Skeletal muscle tissue (tissue), 4 donors: ENCODE results near the gene IRGC. TPM values are rescaled to one million over a fixed set of nuclear protein-coding genes. Genes with fewer than 3 reads are reported as not detected.

Source experiments
- H3K27ac ChIP-seq: one replicate; pipeline ENCODE4 v1.7.0; 2013; ENCODE audit warnings: mild to moderate bottlenecking, low read depth, low read length, inconsistent platforms
- H3K27me3 ChIP-seq, 3 donors: one replicate each; pipeline ENCODE4 v1.7.0; 2013; ENCODE audit warnings: low read length in 3 of 3; ENCODE audit not compliant: control insufficient read depth in 3 of 3, insufficient read depth in 3 of 3
- H3K36me3 ChIP-seq, 3 donors: one replicate each; pipeline ENCODE4 v1.7.0; 2013; ENCODE audit warnings: low read length in 3 of 3; ENCODE audit not compliant: control insufficient read depth in 3 of 3, insufficient read depth in 3 of 3
- H3K4me1 ChIP-seq, 3 donors: one replicate each; pipeline ENCODE4 v1.7.0; 2013; ENCODE audit warnings: low read length in 3 of 3, mild to moderate bottlenecking in 3 of 3; ENCODE audit not compliant: control insufficient read depth in 3 of 3, insufficient read depth in 3 of 3
- H3K4me3 ChIP-seq, 3 donors: one replicate each; pipeline ENCODE4 v1.7.0; 2013; ENCODE audit warnings: low read length in 3 of 3
- H3K9ac ChIP-seq, 3 donors: one replicate each; pipeline ENCODE4 v1.7.0; 2013; ENCODE audit warnings: low read length in 3 of 3, mild to moderate bottlenecking in 3 of 3, moderate library complexity in 2 of 3, low read depth in 1 of 3
- H3K9me3 ChIP-seq, 3 donors: one replicate each; pipeline ENCODE4 v1.7.0; 2013; ENCODE audit warnings: low read length in 3 of 3; ENCODE audit not compliant: control insufficient read depth in 3 of 3
- total RNA-seq: library from RNA; depleted of rRNA; stranded (reverse); fragments of >200 nt; gene quantifications from one replicate; pipeline ENCODE4 v1.2.3, GENCODE V29; 2014
- donor health status: Osteomylitis.

The IRGC gene
- total RNA-seq, 1 donor from 2014 or later: not detected

GRCh38 chr19:43735013-43735412 is 19.1 kb downstream of the IRGC start:
- Histone ChIP-seq H3K4me3 (no peak overlapping the region), H3K27me3 (no peaks in the 10 kb centered on the region), H3K36me3 (peaks cover 77 to 84% (median 82%) of the 10 kb centered on the region in 3 donors), H3K4me1 (peaks cover 0 to 4% (median 3%) of the 10 kb centered on the region in 3 donors), H3K9me3 (no peaks in the 10 kb centered on the region), H3K27ac (no peak overlapping the region), H3K9ac (no peak overlapping the region)

GRCh38 chr19:43735957-43736356 is 20.1 kb downstream of the IRGC start:
- Histone ChIP-seq H3K36me3 (peaks cover 80 to 91% (median 89%) of the 10 kb centered on the region in 3 donors), H3K9ac (no peak overlapping the region), H3K9me3 (no peaks in the 10 kb centered on the region), H3K27me3 (no peaks in the 10 kb centered on the region), H3K4me1 (peaks cover 0 to 4% (median 3%) of the 10 kb centered on the region in 3 donors), H3K4me3 (no peak overlapping the region), H3K27ac (no peak overlapping the region)

GRCh38 chr19:43738780-43739211 is 22.9 kb downstream of the IRGC start:
- Histone ChIP-seq H3K9me3 (no peaks in the 10 kb centered on the region), H3K9ac (no peak overlapping the region), H3K36me3 (peaks cover 68 to 81% (median 81%) of the 10 kb centered on the region in 3 donors), H3K27ac (peak overlapping the region; percentile 9), H3K27me3 (no peaks in the 10 kb centered on the region), H3K4me1 (peaks cover 0 to 4% (median 0%) of the 10 kb centered on the region in 3 donors), H3K4me3 (no peak overlapping the region)

- Histone ChIP-seq H3K36me3 (peaks cover 67 to 82% (median 79%) of the 10 kb centered on the region in 3 donors), H3K27ac (peak overlapping the region; percentile 9), H3K9ac (no peak overlapping the region), H3K9me3 (no peaks in the 10 kb centered on the region), H3K4me1 (peaks cover 0 to 4% (median 0%) of the 10 kb centered on the region in 3 donors), H3K4me3 (no peak overlapping the region), H3K27me3 (no peaks in the 10 kb centered on the region)
Measured at GRCh38 chr19:43739439-43740235, 23.8 kb downstream of the IRGC start.

GRCh38 chr19:43741075-43741825 is 25.4 kb downstream of the IRGC start:
- Histone ChIP-seq H3K36me3 (peaks cover 68 to 84% (median 76%) of the 10 kb centered on the region in 3 donors), H3K9ac (no peak overlapping the region), H3K4me1 (peaks cover 0 to 4% (median 2%) of the 10 kb centered on the region in 3 donors), H3K4me3 (no peak overlapping the region), H3K27ac (no peak overlapping the region), H3K9me3 (no peaks in the 10 kb centered on the region), H3K27me3 (no peaks in the 10 kb centered on the region)

- Histone ChIP-seq H3K27me3 (no peaks in the 10 kb centered on the region), H3K9me3 (no peaks in the 10 kb centered on the region), H3K27ac (no peak overlapping the region), H3K4me1 (peaks cover 0 to 4% (median 2%) of the 10 kb centered on the region in 3 donors), H3K36me3 (peaks cover 65 to 84% (median 78%) of the 10 kb centered on the region in 3 donors), H3K9ac (no peak overlapping the region), H3K4me3 (no peak overlapping the region)
Measured at GRCh38 chr19:43743059-43743458, 27.2 kb downstream of the IRGC start.

- no peaks in the 10 kb centered on the region for H3K9me3 ChIP-seq
- no peaks in the 10 kb centered on the region for H3K27me3 ChIP-seq
- H3K4me1 ChIP-seq: peaks cover 0 to 3% (median 0%) of the 10 kb centered on the region in 3 donors
- no peak overlapping the region for H3K27ac ChIP-seq
- no peak overlapping the region for H3K4me3 ChIP-seq
- no peak overlapping the region for H3K9ac ChIP-seq
- H3K36me3 ChIP-seq: peaks cover 56 to 71% (median 61%) of the 10 kb centered on the region in 3 donors
Measured at GRCh38 chr19:43747557-43748204, 31.8 kb downstream of the IRGC start.

GRCh38 chr19:43748205-43748594 is 32.3 kb downstream of the IRGC start:
- H3K27ac ChIP-seq: no peak overlapping the region
- no peaks in the 10 kb centered on the region for H3K27me3 ChIP-seq
- H3K36me3 ChIP-seq: peaks cover 55 to 68% (median 58%) of the 10 kb centered on the region in 3 donors
- H3K9me3 ChIP-seq: no peaks in the 10 kb centered on the region
- H3K4me3 ChIP-seq: no peak overlapping the region
- no peak overlapping the region for H3K9ac ChIP-seq
- H3K4me1 ChIP-seq: peaks cover 3 to 4% (median 3%) of the 10 kb centered on the region in 3 donors

GRCh38 chr19:43748685-43749084 is 32.8 kb downstream of the IRGC start:
- H3K9ac ChIP-seq: no peak overlapping the region
- H3K27me3 ChIP-seq: no peaks in the 10 kb centered on the region
- no peak overlapping the region for H3K27ac ChIP-seq
- H3K4me3 ChIP-seq: no peak overlapping the region
- peaks cover 52 to 65% (median 54%) of the 10 kb centered on the region in 3 donors for H3K36me3 ChIP-seq
- H3K4me1 ChIP-seq: peaks cover 7 to 9% (median 7%) of the 10 kb centered on the region in 3 donors
- H3K9me3 ChIP-seq: no peaks in the 10 kb centered on the region
